Activated T-cell treated with anti-CD3 and anti-CD28 coated beads, Interleukin-2, amount 50 U/mL, for 24 hours (primary cell): Measurements from ENCODE around the gene MINK1.
A peak's percentile ranks its signal among the peaks of the same experiment; 100 is the strongest.

Source experiments
- DNase-seq: peaks from one replicate; pipeline ENCODE4 v3.0.0-alpha.2; 2020
- H3K27ac Mint-ChIP-seq: 2 replicates; pipeline ENCODE4 v1.8.0; 2020; ENCODE audit warnings: mild to moderate bottlenecking, mixed read lengths
- H3K27me3 Mint-ChIP-seq: 2 replicates; pipeline ENCODE4 v1.8.0; 2020; ENCODE audit warnings: mixed read lengths
- H3K36me3 Mint-ChIP-seq: 2 replicates; pipeline ENCODE4 v1.8.0; 2020; ENCODE audit warnings: low read depth, mixed read lengths
- H3K4me1 Mint-ChIP-seq: 2 replicates; pipeline ENCODE4 v1.8.0; 2020; ENCODE audit warnings: low read depth, mixed read lengths
- H3K4me3 Mint-ChIP-seq: 2 replicates; pipeline ENCODE4 v1.8.0; 2020; ENCODE audit warnings: mild to moderate bottlenecking, moderate library complexity, mixed read lengths
- H3K9me3 Mint-ChIP-seq: 2 replicates; pipeline ENCODE4 v1.8.0; 2020; ENCODE audit warnings: mixed read lengths

The MINK1 gene

DNA sequence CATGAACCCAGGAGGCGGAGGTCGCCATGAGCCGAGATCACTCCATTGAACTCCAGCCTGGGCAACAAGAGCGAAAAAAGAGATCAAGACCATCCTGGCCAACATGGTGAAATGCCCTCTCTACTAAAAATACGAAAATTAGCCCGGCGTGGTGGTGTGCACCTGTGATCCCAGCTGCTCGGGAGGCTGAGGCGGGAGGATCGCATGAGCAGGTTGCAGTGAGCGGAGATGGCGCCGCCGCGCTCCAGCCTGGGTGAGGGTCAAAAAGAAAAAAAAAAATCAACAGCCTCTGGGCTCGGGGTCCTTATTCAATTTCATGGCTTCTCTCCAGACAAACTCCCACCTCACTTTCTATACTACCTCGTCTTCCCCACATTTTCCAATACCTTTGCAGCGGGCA lies 95.7 kb downstream of the MINK1 start:
- H3K27me3 Mint-ChIP-seq = no peaks in the 10 kb centered on the region
- H3K36me3 Mint-ChIP-seq = peaks cover 25% of the 10 kb centered on the region
- DNase-seq = no peak
- H3K4me1 Mint-ChIP-seq = peaks cover 8% of the 10 kb centered on the region
- no peak overlapping the region for H3K4me3 Mint-ChIP-seq
- no peak overlapping the region for H3K27ac Mint-ChIP-seq
- no peaks in the 10 kb centered on the region for H3K9me3 Mint-ChIP-seq

DNA sequence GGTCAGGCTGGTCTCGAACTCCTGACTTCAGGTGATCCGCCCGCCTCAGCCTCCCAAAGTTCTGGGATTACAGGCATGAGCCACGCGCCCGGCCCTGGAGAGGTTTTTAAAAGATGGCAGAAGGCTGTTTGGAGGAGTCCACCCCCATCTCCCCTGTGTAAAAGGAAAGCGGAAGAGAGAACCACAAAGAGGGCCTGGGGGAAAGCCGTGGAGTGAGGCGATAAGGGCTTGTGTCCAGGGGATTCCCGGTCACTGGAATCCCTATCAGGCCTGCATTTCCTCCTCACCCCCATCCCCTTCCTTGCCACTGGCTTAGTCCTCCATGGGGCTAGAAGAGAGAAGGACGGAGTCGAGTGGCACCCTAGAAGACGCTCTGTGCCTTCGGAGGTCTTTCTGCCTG lies 98.8 kb downstream of the MINK1 start, which contains the start of gene GP1BA:
Gene GP1BA, plus strand, starts transcription at position 315 of the 400 bp plus-strand sequence. CDS start 328 bp downstream, outside the sequence.
- DNase-seq = no peak
- Mint-ChIP-seq H3K4me1 (peaks cover 21% of the 10 kb centered on the region), H3K9me3 (no peaks in the 10 kb centered on the region), H3K27me3 (no peaks in the 10 kb centered on the region), H3K36me3 (peaks cover 44% of the 10 kb centered on the region), H3K27ac (no peak within 1 kb of the TSS), H3K4me3 (no peak within 1 kb of the TSS)

DNA sequence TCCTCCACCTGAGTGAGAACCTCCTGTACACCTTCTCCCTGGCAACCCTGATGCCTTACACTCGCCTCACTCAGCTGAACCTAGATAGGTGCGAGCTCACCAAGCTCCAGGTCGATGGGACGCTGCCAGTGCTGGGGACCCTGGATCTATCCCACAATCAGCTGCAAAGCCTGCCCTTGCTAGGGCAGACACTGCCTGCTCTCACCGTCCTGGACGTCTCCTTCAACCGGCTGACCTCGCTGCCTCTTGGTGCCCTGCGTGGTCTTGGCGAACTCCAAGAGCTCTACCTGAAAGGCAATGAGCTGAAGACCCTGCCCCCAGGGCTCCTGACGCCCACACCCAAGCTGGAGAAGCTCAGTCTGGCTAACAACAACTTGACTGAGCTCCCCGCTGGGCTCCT lies 99.6 kb downstream of the MINK1 start:
- Mint-ChIP-seq H3K9me3 (no peaks in the 10 kb centered on the region), H3K4me1 (peaks cover 21% of the 10 kb centered on the region), H3K27me3 (no peaks in the 10 kb centered on the region), H3K36me3 (peaks cover 50% of the 10 kb centered on the region), H3K27ac (no peak overlapping the region), H3K4me3 (no peak overlapping the region)
- DNase-seq = no peak

- Mint-ChIP-seq H3K27ac (no peak overlapping the region), H3K9me3 (no peaks in the 10 kb centered on the region), H3K36me3 (peaks cover 54% of the 10 kb centered on the region), H3K4me3 (no peak overlapping the region), H3K27me3 (no peaks in the 10 kb centered on the region), H3K4me1 (peaks cover 29% of the 10 kb centered on the region)
- no peak for DNase-seq
Measured at GRCh38 chr17:4933646-4934045, 100.5 kb downstream of the MINK1 start.

- peaks cover 53% of the 10 kb centered on the region for H3K36me3 Mint-ChIP-seq
- H3K9me3 Mint-ChIP-seq = no peaks in the 10 kb centered on the region
- H3K4me3 Mint-ChIP-seq = no peak overlapping the region
- no peaks in the 10 kb centered on the region for H3K27me3 Mint-ChIP-seq
- no peak for DNase-seq
- peaks cover 33% of the 10 kb centered on the region for H3K4me1 Mint-ChIP-seq
- H3K27ac Mint-ChIP-seq = peak overlapping the region; percentile 38
Measured at GRCh38 chr17:4934173-4934979, 101.2 kb downstream of the MINK1 start.

- no peak overlapping the region for H3K4me3 Mint-ChIP-seq
- H3K36me3 Mint-ChIP-seq = peaks cover 62% of the 10 kb centered on the region
- H3K27ac Mint-ChIP-seq = no peak overlapping the region
- H3K27me3 Mint-ChIP-seq = no peaks in the 10 kb centered on the region
- peaks cover 33% of the 10 kb centered on the region for H3K4me1 Mint-ChIP-seq
- DNase-seq = no peak
- no peaks in the 10 kb centered on the region for H3K9me3 Mint-ChIP-seq
Measured at GRCh38 chr17:4935650-4936049, 102.5 kb downstream of the MINK1 start.

DNA sequence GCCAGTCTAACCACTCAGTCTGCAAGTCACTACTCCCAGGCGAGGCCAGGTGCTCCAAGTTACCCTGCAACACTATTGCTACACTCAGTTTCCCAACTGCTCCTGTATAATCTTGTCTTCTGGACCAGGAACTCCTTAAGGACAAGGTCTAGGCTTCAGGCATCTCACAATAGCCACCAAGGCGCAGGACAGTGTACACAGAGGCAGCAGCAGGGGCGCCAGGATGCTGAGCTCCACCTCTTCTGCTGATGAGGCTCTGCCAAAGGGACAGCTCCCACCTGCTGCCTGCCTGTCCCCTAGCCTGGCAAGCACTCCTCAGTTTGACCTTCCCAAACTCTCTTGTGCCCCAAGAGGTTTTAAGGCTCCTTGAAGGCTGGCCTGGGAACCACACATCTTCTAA lies 103.3 kb downstream of the MINK1 start:
- no peak overlapping the region for H3K4me3 Mint-ChIP-seq

DNA sequence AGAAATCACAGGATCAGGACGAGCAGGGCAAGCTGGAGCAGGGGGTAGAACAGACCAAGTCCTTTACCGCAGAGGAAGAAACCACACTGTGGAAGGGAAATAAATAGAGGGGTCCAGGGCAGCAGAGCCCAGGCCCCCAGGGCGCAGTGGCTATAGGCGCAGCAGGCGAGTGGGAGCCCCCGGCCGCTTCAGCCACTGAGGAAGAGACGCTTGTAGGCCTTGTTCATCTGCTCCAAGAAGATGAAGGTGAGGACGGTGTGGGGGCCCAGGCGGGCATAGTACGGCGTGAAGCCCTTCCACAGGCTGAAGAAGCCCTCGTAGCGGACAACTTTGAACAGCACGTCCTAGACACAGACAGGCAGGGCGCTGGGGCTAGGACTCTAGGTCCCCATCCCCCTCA lies 104.4 kb downstream of the MINK1 start:
- Mint-ChIP-seq H3K27ac (peak overlapping the region; percentile 98), H3K9me3 (no peaks in the 10 kb centered on the region), H3K36me3 (peaks cover 73% of the 10 kb centered on the region), H3K27me3 (no peaks in the 10 kb centered on the region), H3K4me1 (peaks cover 48% of the 10 kb centered on the region), H3K4me3 (peak overlapping the region; percentile 94)
- no peak for DNase-seq

More for the DNA sequence above, 103.3 kb downstream of the MINK1 start:
- peaks cover 37% of the 10 kb centered on the region for H3K4me1 Mint-ChIP-seq
- no peaks in the 10 kb centered on the region for H3K27me3 Mint-ChIP-seq
- no peak for DNase-seq
- H3K27ac Mint-ChIP-seq = peak overlapping the region; percentile 75
- peaks cover 65% of the 10 kb centered on the region for H3K36me3 Mint-ChIP-seq
- no peaks in the 10 kb centered on the region for H3K9me3 Mint-ChIP-seq

GRCh38 chr17:4938069-4938491 lies 104.9 kb downstream of the MINK1 start:
- Mint-ChIP-seq H3K9me3 (no peaks in the 10 kb centered on the region), H3K27me3 (no peaks in the 10 kb centered on the region), H3K4me1 (peaks cover 53% of the 10 kb centered on the region), H3K27ac (peak overlapping the region; percentile 98), H3K4me3 (peak overlapping the region; percentile 94), H3K36me3 (peaks cover 79% of the 10 kb centered on the region)
- no peak for DNase-seq

DNA sequence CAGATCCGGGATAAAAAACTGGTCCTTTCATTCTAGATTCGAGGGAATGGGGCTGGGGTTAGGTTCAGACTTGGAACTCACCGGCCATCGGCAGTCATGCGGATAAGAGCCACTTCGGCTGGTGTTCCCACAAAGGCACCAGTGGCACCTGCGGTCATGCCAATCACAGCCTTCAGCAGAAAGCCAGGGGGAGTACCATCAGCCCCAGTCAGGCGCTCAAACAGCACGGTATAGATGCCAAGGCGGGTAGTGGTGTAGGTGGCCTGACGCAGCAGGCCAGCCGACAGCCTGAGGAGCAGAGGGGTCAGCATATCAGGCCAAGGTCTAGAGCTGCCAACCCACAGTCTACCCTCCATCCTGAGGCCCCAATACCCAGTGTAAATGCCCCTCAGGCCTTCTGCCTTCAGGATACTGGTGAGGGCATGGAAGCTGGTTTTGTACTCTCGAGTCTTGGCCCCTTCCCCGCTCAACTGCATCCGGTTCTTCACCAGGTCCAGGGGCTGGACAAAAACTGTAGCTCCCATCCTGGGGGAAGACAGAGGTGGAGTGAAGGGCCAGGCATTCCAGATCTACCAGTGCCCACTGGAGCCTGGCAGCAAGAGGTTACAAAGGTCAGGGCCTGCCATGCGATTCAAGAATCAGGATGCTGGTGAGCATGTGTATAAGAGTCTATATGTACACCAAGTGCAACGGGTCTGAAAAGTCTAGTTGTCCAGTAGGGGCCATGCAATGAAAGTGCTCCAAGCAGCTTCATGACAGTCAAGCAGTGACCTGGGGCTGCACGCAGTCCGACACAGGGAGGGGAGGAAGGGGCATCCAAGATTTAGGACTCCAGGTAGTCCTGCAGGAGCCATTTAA lies 105.8 kb downstream of the MINK1 start:
- DNase-seq = no peak
- no peaks in the 10 kb centered on the region for H3K27me3 Mint-ChIP-seq

DNA sequence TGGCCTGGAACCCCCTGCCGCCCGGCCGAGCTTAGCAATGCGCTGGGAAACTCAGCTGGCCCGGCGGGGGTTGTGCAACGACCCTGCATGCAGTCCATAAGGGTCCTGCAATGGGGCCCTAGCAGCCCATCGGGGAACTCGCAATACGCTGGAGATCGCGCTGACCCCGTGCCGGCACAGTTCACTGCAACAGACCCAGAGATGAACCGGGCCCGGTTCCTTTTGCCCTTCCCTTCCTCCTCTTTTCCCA lies 106.3 kb downstream of the MINK1 start:
- H3K9me3 Mint-ChIP-seq = no peaks in the 10 kb centered on the region
- H3K36me3 Mint-ChIP-seq = peaks cover 90% of the 10 kb centered on the region
- DNase-seq = no peak
- peak overlapping the region; percentile 98 for H3K27ac Mint-ChIP-seq
- H3K27me3 Mint-ChIP-seq = no peaks in the 10 kb centered on the region
- peaks cover 58% of the 10 kb centered on the region for H3K4me1 Mint-ChIP-seq
- H3K4me3 Mint-ChIP-seq = peak overlapping the region; percentile 94

More for the DNA sequence above, 105.8 kb downstream of the MINK1 start:
- peak overlapping the region; percentile 98 for H3K27ac Mint-ChIP-seq
- peaks cover 87% of the 10 kb centered on the region for H3K36me3 Mint-ChIP-seq
- peak overlapping the region; percentile 94 for H3K4me3 Mint-ChIP-seq
- no peaks in the 10 kb centered on the region for H3K9me3 Mint-ChIP-seq
- peaks cover 58% of the 10 kb centered on the region for H3K4me1 Mint-ChIP-seq

GRCh38 chr17:4939796-4940554 lies 106.8 kb downstream of the MINK1 start, which contains the start of the genes RNF167 and SLC25A11:
Gene RNF167 (plus strand): TSS chr17:4940268. CDS start chr17:4940910, 642 bp downstream.
Gene SLC25A11 (minus strand): TSS chr17:4940046. CDS start chr17:4939910, 136 bp downstream.
- peaks cover 94% of the 10 kb centered on the region for H3K36me3 Mint-ChIP-seq
- no peaks in the 10 kb centered on the region for H3K27me3 Mint-ChIP-seq
- peak within 1 kb of the TSS; percentile 94 for H3K4me3 Mint-ChIP-seq
- H3K4me1 Mint-ChIP-seq = peaks cover 60% of the 10 kb centered on the region
- peak within 1 kb of the TSS; percentile 98 for H3K27ac Mint-ChIP-seq
- DNase-seq = peak; percentile 97
- H3K9me3 Mint-ChIP-seq = no peaks in the 10 kb centered on the region

DNA sequence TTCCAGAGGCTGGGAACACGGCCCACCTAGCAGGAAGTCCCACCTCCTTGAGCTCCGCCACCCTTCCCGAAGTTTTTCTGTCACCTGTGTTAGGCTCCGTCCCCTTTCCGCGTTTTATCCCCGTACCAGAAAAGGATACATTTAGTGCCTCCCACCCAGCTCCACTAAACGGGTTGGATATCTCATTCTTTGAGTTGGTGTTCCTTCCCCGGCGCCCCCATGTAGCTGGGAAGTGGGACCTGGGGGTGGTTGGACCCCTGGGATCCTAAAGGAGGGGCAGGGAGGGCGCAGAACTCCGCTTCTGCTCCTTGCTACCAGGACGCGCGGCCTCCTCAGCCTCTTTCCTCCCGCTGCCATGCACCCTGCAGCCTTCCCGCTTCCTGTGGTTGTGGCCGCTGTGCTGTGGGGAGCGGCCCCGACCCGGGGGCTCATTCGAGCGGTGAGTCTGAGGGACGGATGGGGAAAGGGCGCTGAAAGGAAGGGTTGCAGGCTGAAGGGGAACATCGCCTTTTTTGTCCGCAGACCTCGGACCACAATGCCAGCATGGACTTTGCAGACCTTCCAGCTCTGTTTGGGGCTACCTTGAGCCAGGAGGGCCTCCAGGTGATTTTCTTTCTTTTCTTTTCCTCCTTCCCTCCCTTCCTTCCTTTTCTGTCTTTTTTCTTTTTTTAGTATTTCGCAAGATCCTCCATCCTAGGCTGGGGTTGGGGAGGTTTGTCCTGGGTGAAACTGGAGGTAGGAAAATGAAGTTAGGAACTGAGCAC lies 107.6 kb downstream of the MINK1 start:
- peak overlapping the region; percentile 98 for H3K27ac Mint-ChIP-seq
- H3K4me3 Mint-ChIP-seq = peak overlapping the region; percentile 94
- no peaks in the 10 kb centered on the region for H3K27me3 Mint-ChIP-seq
- H3K4me1 Mint-ChIP-seq = peaks cover 66% of the 10 kb centered on the region
- peak; percentile 71 for DNase-seq
- H3K36me3 Mint-ChIP-seq = peaks cover 96% of the 10 kb centered on the region
- no peaks in the 10 kb centered on the region for H3K9me3 Mint-ChIP-seq

- H3K9me3 Mint-ChIP-seq = no peaks in the 10 kb centered on the region
- peak overlapping the region; percentile 94 for H3K4me3 Mint-ChIP-seq
- no peak for DNase-seq
- H3K27ac Mint-ChIP-seq = peak overlapping the region; percentile 98
- peaks cover 96% of the 10 kb centered on the region for H3K36me3 Mint-ChIP-seq
- peaks cover 66% of the 10 kb centered on the region for H3K4me1 Mint-ChIP-seq
- no peaks in the 10 kb centered on the region for H3K27me3 Mint-ChIP-seq
Measured at GRCh38 chr17:4941319-4941610, 108.1 kb downstream of the MINK1 start.
